Ascending aorta (tissue), 2 donors: Measurements from ENCODE around the gene OCEL1. TPM values are rescaled to one million over a fixed set of nuclear protein-coding genes. Genes with fewer than 3 reads are reported as not detected.

Source experiments
- DNase-seq, 2 donors: peaks; one replicate each; pipeline ENCODE4 v3.0.0-alpha.2; 2019; ENCODE audit warnings: low spot score in 2 of 2
- H3K27ac ChIP-seq, 2 donors: fragments of 200-600 bp; sonication (generic); one replicate each; pipeline ENCODE4 v1.5.1; 2016 to 2017; ENCODE audit warnings: mild to moderate bottlenecking in 1 of 2
- H3K27me3 ChIP-seq: fragments of 200-600 bp; sonication (generic); one replicate; pipeline ENCODE4 v1.5.1; 2017
- H3K36me3 ChIP-seq, 2 donors: fragments of 200-600 bp; sonication (generic); one replicate each; pipeline ENCODE4 v1.5.1; 2016
- H3K4me1 ChIP-seq, 2 donors: fragments of 200-600 bp; sonication (generic); one replicate each; pipeline ENCODE4 v1.5.1; 2016 to 2017; ENCODE audit warnings: mild to moderate bottlenecking in 1 of 2
- H3K4me3 ChIP-seq, 2 donors: fragments of 200-600 bp; sonication (generic); one replicate each; pipeline ENCODE4 v1.5.1; 2016 to 2017; ENCODE audit warnings: mild to moderate bottlenecking in 1 of 2
- H3K9me3 ChIP-seq, 2 donors: fragments of 200-600 bp; sonication (generic); one replicate each; pipeline ENCODE4 v1.5.1; 2016
- CTCF ChIP-seq, 3 experiments: fragments of 200-600 bp in 2 of 3; fragments of 450-650 bp in 1 of 3; sonication (generic) in 2 of 3; IDR thresholded peaks; one replicate each; pipeline ENCODE4 v1.5.1; 2016 to 2019; ENCODE audit warnings: antibody characterized with exemption in 3 of 3, mild to moderate bottlenecking in 1 of 3, moderate library complexity in 1 of 3
- intact Hi-C: fragments of 100-400 bp; cut with DNase I; formaldehyde crosslinking; loops from one replicate; pipeline ENCODE4 v1.15.1; 2023
- total RNA-seq: library from RNA; depleted of rRNA; stranded (reverse); fragments of >200 nt; gene quantifications from one replicate; pipeline ENCODE4 v1.1.0, GENCODE V29; 2016

The OCEL1 gene
- total RNA-seq, 1 donor from 2014 or later: 13.7 TPM

GRCh38 chr19:17196610-17197009 is 29.4 kb upstream of the OCEL1 start:
- no peak for TF ChIP-seq CTCF (IDR thresholded peaks at IDR 0.05)
- no peaks in the 10 kb centered on the region for H3K4me1 ChIP-seq
- H3K27ac ChIP-seq: no peak overlapping the region
- H3K4me3 ChIP-seq: no peak overlapping the region
- no peaks in the 10 kb centered on the region for H3K27me3 ChIP-seq
- H3K36me3 ChIP-seq: peaks cover 92 to 95% of the 10 kb centered on the region in 2 donors
- intact Hi-C loops: no loop called here
- H3K9me3 ChIP-seq: no peaks in the 10 kb centered on the region
- no peak for DNase-seq

- intact Hi-C loops: no loop called here
- Histone ChIP-seq H3K27ac (no peak overlapping the region), H3K4me1 (no peaks in the 10 kb centered on the region), H3K36me3 (peaks cover 92 to 95% of the 10 kb centered on the region in 2 donors), H3K9me3 (no peaks in the 10 kb centered on the region), H3K4me3 (no peak overlapping the region), H3K27me3 (no peaks in the 10 kb centered on the region)
- no peak for TF ChIP-seq CTCF (IDR thresholded peaks at IDR 0.05)
- no peak for DNase-seq
Observed at GRCh38 chr19:17197666-17198065, 28.4 kb upstream of the OCEL1 start.

DNA sequence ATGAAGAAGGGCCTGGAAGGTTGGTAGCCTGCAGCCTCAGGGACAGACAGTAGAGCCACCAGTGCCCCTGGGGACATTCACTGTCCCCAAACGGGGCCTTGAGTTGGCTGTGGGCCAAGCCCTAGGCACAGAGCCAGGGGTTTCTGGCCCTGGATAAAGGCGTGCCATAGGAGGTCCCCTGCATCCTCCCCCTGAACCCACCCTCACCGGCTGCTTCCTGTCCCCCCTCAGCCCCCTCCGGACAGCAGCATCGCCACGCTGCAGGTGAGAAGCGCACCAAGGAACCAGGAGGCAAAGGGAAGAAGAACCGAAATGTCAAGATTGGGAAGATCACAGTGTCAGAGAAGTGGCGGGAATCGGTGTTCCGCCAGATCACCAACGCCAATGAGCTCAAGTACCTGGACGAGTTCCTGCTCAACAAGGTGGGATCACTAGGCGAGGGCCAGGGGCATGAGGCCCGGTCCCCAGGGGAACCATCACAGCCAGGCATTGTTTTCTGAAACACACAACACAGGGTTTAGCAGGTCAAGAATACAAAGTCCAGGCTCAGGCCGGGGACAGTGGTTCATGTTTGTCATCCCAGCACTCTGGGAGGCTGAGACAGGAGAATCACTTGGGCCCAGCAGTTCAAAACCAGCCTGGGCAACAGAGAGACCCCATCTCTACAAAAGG is 25.5 kb upstream of the OCEL1 start:
- TF ChIP-seq CTCF (IDR thresholded peaks at IDR 0.05): no peak
- no peak for DNase-seq
- Histone ChIP-seq H3K36me3 (peaks cover 80 to 91% of the 10 kb centered on the region in 2 donors), H3K9me3 (no peaks in the 10 kb centered on the region), H3K27me3 (no peaks in the 10 kb centered on the region), H3K4me3 (no peak overlapping the region), H3K4me1 (no peaks in the 10 kb centered on the region), H3K27ac (no peak overlapping the region)
- intact Hi-C loops: no loop called here

- H3K4me1 ChIP-seq: no peaks in the 10 kb centered on the region
- intact Hi-C loops: no loop called here
- no peaks in the 10 kb centered on the region for H3K9me3 ChIP-seq
- H3K27me3 ChIP-seq: no peaks in the 10 kb centered on the region
- H3K27ac ChIP-seq: no peak overlapping the region
- H3K4me3 ChIP-seq: no peak overlapping the region
- H3K36me3 ChIP-seq: peaks cover 85 to 95% of the 10 kb centered on the region in 2 donors
- DNase-seq: no peak
- no peak for TF ChIP-seq CTCF (IDR thresholded peaks at IDR 0.05)
Observed at GRCh38 chr19:17202249-17202648, 23.8 kb upstream of the OCEL1 start.

DNA sequence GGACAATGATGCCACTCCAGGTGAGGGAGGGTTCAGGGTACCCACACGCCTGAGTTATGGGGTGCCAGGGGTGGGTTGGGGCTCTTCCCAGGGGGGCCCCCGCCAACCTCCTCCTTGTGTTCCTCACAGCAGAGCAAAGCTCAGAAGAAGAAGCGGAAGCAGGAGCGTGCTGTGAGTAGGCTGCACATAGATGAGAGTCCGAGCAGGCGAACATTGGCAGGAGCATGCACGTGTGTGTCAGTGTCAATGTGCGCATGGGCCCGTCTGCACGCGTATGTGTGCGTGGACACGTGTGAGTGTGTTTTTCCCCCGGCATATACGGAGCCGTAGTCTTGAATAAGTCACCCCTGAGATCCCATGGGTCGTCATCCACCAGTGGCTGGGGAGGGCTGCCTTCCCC is 23.3 kb upstream of the OCEL1 start:
- intact Hi-C loops: no loop called here
- no peak overlapping the region for H3K4me3 ChIP-seq
- no peak for TF ChIP-seq CTCF (IDR thresholded peaks at IDR 0.05)
- DNase-seq: no peak
- no peaks in the 10 kb centered on the region for H3K9me3 ChIP-seq
- H3K36me3 ChIP-seq: peaks cover 83 to 95% of the 10 kb centered on the region in 2 donors
- H3K27ac ChIP-seq: no peak overlapping the region
- no peaks in the 10 kb centered on the region for H3K27me3 ChIP-seq
- no peaks in the 10 kb centered on the region for H3K4me1 ChIP-seq
